HG02642 (cell line): Measurements from ENCODE around the gene PRDM2.

Experiments
- ATAC-seq: cut with Tn5 transposase; IDR thresholded peaks from one replicate; pipeline ENCODE4 v1.9.1; 2021; ENCODE audit warnings: mild to moderate bottlenecking; ENCODE audit not compliant: unreplicated experiment, poor library complexity

The PRDM2 gene

DNA sequence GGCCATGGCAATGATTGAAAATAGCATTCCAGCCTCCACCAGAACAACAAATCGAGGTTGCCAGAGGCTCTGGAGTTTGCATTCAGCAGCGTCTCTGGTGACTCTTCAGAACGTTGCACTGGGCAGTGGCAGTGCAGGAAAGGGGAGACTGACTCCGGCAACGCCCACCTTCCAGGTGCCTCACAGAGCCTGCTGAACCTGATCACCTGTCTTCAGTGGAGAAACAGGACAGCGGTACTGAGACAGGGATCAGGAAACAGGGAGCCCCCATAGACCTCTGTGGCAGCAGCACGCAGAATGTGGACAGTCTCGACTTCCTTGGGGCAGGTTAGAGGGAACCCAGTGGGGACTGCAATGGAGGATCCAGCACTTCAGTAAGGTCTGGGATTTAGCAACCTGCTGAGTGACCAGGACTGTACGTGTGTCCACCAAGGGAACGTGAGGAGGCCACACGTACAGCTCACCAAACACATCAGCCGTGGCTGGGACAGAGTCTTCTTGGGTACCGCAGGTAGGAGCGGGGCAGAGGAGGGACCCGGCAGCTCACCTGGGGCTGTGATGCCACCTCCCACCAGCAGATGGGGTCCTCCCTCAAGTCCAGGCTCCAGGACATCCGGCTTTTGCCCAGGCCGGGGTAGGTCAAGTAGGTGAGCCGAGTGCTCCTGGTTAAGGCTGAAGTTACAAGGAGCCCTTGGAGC lies 128.6 kb downstream of the PRDM2 start:
- ATAC-seq, result no peak

DNA sequence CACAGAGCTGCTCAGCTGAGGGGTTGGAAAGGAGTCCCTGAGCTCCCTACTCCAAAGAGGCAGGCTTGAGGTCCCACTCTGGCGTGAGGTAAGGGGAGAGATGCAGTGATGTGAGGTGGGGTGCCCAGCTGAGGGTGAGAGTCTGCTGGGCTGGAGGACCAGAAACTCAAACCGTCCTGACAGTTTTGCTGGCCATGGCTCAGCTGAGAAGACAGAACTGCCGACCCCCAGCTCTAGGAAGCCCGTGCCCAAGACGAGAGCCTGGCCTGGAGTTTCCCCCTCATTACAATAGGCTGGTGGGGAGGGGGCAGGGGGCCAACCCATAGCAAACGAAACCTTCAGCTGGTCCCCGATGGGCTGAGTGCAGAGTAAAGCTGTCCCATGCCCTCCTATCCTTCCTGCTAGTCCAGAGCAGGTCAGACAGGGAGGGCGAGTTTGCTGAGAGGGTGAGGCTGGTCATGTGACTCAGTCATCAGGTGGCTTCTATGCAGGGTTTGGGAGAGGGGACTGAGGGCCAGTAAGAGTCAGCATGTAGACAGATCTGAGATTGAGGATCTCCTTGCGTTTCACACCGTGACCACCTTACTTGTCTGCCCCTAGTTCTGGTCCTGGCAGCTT lies 129.3 kb downstream of the PRDM2 start:
- no peak for ATAC-seq

DNA sequence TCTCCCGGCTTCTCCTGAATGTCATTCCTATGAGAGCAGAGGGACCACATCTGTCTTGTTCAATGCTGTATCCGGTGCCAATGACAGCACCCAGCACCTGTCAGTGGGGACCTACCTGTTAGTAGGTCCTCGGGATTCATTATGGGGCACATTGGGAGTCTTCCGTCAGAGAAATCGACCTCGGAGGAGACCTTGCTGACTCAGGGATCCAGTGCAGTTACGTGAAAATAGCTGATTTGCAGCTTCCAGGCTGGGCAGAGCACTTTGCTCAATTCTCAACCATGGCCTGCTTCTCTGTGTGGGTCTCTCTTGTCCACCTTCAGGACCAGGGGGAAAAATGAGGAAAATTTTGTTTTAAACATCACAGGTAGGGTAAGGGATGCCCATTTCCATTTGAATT lies 130.2 kb downstream of the PRDM2 start:
- ATAC-seq, result no peak

DNA sequence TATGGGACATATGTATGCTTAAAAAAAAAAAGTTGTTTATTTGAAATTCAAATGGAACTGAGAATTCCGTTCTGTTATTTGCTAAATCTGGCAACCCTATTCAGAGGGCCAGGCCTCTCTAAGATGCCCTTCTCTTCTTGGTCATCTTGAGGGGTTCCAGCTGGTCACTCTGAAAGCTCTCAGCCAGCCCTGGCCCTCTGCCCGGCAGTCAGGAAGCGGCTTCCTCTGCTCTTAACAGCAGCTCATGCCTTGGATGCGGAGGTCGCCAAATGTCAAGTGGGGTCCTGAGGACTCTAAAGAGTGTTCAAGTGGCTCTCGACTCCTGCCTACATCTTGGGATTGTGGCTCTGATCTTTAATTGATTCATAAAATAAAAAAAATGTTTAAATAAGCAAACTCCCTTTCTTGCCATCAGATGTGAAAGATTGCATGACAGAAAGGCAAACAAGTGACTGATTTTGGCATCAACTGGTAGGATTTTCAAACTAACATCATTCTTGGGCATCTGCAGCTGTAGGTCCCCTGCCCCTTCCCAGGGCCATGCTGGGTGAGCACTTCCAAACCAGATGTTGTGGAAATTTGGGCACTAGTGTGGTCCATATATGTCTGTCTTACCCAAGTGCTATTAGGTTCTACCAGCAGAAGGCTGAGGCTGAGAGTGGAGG lies 130.8 kb downstream of the PRDM2 start:
- ATAC-seq, result no peak

DNA sequence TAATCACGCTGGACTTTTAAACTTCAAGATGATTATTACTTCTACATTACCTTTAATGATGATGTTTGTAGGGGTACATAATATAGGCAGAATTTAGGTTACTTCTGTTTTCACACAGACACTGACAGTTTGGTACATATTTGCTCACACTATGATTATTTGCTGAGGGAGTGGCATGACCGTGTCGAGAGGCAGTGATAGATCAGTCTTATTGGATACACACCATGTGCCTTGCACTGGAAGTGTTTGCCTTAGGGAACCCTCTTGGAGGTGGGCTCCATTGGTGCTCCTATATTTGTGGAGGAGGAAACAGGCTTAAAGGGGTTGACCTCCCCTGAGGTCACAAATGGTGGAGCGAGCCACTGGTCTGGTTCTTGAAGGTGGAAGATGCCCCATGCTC lies 132.1 kb downstream of the PRDM2 start:
- ATAC-seq, result no peak

DNA sequence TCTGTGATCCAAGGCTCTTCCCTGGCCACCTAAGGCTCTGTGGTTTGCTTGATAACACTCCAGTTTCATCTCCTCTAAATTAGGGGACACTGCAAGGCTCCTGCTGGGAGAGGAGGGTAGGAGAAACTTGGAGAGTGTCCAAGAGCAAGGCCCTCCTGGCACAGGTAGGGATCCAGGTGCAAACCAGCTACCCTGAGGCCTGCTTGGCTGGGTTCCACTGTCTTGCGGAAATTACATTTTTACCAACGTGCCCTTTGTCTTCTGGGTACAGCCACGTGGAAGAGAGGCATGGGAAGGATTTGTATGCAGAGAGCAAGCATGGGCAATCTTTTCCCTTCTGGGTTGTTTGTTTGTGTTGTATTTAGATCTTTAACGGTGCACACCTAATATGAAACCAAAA lies 132.5 kb downstream of the PRDM2 start:
- ATAC-seq, result no peak

DNA sequence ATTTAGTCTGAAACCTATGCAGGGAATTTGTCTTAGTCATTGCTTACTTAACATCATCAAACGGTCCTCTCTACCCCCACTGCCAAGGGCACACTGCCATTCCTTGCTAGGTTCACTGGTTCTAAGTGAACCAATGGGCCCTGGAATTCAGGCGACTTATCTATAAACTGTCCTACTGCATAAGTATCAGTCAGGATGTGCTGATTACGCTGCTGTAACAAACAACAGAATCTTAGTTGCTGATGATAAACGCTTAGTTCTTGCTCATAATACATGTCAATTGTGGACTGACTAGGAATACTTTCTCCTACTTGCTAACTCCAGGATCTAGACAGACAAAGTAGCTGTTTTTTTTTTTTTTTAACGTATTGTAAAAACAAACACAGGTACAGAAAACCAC lies 136.1 kb downstream of the PRDM2 start:
- no peak for ATAC-seq

DNA sequence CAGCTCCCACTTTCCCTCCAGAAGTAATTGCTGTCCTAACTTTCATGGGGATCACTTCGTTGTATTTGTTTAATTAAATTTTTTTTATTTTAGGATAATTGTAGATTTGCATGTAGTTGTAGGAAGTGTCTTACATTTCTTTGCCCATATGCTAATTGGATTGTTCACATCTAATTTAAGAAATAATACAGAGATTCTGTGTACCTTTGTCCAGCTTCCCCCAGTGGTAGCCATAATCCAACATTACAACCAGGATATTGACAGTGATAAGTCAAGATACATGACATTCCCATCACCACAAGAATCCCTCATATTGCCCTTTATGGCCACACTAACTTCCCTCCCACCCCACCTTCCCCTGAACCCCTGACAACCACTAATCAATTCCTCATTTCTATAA lies 136.6 kb downstream of the PRDM2 start:
- no peak for ATAC-seq

DNA sequence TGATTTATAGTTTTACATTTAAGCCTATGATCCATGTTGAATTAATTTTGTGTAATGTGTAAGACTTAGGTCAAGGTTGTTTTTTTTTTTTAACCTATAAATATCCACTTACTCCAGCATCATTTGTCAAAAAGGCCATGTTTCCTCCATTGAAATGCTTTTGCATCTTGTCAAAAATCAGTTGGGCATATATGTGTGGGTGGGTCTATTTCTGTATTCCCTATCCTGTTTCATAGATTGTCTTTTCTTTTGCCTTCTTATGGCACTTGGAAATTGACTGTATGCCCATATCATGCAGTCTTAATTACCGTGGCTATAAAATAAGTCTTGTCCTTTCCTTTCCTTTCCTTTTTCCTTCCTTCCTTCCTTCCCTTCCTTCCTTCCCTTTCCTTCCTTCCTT lies 138.2 kb downstream of the PRDM2 start:
- no peak for ATAC-seq

DNA sequence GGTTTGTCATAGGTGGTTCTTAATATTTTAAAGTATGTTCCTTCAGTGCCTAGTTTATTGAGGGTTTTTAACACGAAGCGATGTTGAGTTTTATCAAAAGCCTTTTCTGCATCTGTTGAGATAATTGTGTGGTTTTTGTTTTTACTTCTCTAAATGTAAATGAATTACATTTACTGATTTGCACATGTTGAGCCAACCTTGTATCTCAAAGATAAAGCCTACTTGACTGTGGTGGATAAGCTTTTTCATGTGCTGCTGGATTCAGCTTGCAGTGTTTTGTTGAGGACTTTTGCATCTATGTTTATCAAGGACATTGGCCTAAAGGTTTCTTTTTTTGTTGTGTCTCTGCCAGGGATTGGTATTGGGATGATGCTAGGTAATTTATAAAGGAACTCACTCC lies 142.5 kb downstream of the PRDM2 start:
- no peak for ATAC-seq

DNA sequence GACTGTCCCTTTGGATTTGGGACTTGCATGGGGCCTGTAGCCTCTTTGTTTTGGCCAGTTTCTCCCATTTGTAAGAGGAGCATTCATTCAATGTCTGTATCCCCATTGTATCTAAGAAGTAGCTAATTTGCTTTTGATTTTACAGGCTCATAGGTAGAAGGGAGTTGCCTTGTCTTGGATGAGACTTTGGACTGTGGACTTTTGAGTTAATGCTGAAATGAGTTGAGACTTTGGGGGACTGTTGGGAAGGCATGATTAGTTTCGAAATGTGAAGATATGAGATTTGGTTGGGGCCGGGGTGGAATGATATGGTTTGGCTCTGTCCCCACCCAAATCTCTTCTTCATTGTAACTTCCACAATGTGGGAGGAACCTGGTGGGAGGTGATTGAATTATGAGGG lies 151.7 kb downstream of the PRDM2 start:
- no peak for ATAC-seq

DNA sequence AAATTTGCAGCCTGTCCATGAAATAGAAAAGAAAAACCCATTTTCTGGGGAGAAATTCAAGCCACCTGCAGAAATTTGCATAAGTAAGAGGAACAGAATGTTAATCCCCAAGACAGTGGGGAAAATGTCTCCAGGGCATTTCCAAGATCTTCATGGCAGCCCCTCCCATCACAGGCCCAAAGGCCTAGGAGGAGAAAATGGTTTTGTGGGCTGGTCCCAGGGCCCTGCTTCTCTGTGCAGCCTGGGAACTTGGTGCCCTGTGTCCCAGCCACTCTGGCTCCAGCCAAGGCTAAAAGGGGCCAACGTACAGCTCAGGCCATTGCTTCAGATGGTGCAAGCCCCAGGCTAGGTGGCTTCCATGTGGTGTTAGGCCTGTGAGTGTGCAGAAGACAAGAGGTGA lies 155.6 kb downstream of the PRDM2 start:
- no peak for ATAC-seq

DNA sequence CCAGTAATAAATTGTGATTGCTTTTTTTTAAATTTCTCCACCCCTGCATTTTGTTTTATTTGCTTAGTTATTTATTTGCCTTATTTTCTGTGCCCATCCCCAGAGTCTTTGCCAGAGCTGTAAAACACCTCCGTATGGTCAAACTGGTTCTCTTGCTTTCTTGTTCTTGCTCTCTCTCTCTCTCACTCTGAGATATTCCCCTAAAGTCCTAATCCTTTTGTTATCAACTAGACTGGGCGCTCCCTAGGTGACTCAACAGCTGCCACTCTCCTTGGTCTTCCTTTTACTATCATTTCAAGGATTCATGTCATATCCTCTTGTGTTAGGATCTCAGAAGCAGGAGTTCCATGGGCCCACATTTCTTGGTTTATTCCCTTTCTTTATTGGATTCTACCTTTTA lies 160.0 kb downstream of the PRDM2 start:
- no peak for ATAC-seq

DNA sequence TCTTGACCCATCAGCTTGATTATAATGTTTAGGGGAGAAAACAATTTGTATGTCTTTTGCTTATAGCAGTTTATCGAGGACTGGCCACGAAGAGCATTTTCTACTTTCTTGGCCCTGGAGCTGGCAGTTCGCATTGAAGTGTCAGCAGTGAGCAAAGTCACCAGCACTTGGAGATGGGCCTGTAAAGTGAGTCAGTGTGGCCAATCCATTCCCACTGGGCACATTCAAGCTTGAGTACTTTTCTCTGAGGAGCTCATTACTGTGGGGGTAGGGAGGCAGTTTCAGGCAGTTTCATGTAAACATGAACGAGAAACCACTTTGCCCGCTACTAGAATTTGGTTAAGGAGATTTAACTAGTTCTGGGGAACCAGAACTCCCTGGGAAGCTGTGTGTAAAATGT lies 164.8 kb downstream of the PRDM2 start:
- no peak for ATAC-seq

DNA sequence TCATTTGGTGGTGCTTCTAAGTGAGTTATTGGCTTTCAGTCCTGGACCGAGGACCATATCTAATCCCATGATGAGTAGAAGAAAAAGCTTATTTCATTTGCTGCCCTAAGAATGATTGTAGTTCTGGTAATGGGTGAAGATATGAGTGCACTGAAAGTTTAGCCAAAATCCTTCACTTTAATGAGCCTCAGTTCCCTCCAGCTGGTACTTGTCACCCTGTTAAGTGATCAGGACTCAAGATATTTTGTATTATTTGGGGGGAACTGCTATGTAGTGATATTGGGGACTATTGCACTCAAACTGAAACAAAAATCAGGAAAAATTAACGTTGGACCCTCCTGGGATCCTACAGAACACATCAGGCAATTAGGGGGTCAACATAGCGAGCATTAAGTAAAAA lies 165.9 kb downstream of the PRDM2 start:
- ATAC-seq, result no peak

DNA sequence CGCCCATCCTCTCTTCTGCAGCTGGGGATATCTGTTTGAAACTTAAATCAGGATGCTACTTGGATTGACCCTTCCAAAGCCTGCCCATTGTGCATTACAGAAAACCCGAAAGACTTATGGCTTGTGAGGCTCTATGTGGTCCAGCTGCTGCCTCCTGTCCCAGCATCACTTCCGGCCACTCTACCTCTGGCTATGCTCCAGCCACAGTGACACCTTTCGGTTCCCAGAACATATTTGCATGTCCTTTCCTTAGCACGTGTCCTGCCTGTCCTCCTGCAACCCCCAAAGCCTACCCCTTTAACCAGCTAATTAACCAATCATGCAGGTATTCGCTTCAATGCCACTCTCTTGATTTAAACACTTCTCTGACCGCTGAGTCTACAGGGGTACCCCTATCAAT lies 167.6 kb downstream of the PRDM2 start:
- ATAC-seq, result no peak

DNA sequence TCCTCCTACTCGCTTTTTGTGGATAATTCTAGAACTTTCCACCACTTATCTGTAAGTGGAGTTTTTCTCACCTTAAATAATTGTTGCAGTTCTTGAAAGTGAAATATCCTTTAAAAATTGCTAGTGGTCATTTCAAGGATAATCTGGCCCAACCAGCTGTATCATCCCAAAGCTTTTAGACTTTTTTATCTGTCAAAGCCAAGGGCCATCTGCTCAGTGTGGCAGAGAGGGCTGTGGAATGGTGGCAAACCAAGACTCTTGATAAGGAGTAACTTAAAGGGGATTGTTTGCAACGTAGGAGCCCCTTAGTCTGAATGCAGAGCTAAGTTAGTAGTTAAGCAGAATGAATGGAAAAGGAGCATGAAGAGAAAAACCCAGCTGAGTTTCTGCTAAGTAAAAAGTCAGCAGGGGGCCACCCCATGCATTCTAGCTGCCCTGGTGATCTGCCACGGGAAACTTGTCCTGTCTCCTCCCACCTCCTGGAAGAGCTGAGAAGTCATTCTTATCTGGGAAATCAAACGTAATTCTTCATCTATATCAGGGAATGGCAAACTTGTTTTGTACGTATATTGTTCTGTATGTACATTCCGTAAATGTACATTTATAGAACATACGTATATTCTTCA lies 169.3 kb downstream of the PRDM2 start:
- no peak for ATAC-seq

DNA sequence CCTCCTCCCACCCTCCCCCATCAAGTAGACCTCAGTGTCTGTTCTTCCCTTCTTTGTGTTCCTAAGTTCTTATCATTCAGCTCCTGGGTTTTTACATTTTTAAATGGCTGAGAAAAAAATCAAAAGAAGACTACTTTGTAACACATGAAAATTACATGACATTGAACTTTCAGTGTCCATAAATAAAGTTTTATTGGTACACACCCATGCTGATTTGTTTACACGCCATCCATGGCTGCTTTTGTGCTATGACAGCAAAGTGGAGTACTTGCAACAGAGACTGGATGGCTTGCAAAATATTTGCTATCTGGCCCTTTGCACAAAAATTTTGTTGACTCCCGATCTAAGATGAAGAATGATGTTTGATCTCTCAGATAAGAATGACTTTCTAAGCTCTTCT lies 171.4 kb downstream of the PRDM2 start:
- no peak for ATAC-seq

DNA sequence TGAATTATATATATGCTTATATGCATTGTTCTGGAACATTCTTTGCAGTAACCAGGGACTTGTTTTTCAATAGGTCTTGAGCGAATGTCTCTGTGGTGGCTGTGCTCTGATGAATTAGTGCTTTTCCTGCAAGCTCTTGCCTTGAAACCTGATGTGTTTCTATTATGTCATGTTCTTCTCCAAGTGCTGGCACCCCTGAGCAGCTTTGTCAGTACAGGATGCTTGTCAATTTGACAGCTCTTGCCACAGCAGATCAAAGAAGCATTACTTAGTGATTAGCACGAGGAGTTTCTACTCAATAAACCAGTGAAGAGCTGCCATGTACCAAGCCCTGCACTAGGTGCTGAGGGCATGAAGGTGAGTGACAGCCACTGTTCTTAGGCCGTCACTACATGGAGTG lies 171.9 kb downstream of the PRDM2 start:
- ATAC-seq, result no peak

DNA sequence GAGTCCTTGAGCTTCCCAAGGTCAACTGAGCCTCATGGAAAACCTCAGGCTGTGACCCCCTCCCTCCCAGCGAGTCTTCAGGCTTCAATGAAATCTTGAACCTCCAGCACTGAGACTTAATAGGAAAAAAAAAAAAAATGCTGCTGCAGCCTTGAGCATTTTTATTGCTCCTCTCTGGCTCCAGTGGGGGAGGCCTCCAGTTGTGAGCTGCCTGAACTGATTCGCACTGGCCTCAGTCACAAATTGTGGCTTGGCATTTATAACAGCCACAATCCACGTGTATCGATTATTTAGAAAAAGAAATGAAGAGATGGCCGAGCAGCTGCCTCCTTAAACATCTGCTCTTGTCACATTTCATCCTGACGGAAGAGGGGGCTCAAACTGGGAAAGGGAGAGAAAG lies 173.0 kb downstream of the PRDM2 start:
- no peak for ATAC-seq
